Bronchial epithelial cell (primary cell): Measurements from ENCODE around the gene CCNL2. TPM values are rescaled to one million over a fixed set of nuclear protein-coding genes. Genes with fewer than 3 reads are reported as not detected.

ENCODE experiments used
- DNase-seq: peaks from one replicate; pipeline ENCODE4 v3.0.0-alpha.2; 2010; ENCODE audit warnings: low read depth
- FAIRE-seq: peaks from 2 replicates; lab custom pipeline; 2011; peaks lifted over from hg19 to GRCh38; lab: Jason Lieb, UNC
- H3K27me3 ChIP-seq: 2 replicates; pipeline ENCODE4 v1.5.1; 2011; ENCODE audit warnings: low read length; ENCODE audit not compliant: control insufficient read depth, insufficient read depth
- H3K36me3 ChIP-seq: 2 replicates; pipeline ENCODE4 v1.5.1; 2011; ENCODE audit warnings: low read length; ENCODE audit not compliant: control insufficient read depth, insufficient read depth
- H3K4me3 ChIP-seq: 2 replicates; pipeline ENCODE4 v1.5.1; 2011; ENCODE audit warnings: mild to moderate bottlenecking, low read depth, low read length, control low read depth
- CTCF ChIP-seq: IDR thresholded peaks from 2 replicates; pipeline ENCODE4 v1.5.1; 2011; ENCODE audit warnings: mild to moderate bottlenecking, moderate library complexity, low read length, control low read depth, inconsistent platforms; ENCODE audit not compliant: insufficient read depth, severe bottlenecking
- total RNA-seq: library from RNA; depleted of rRNA; stranded (reverse); fragments of >200 nt; gene quantifications from 2 replicates; pipeline ENCODE4 v1.2.1, GENCODE V29; 2014

CCNL2 gene
- total RNA-seq, 1 donor from 2014 or later, result 134 TPM

- no peak overlapping the region for H3K4me3 ChIP-seq
- DNase-seq (no peak), FAIRE-seq (no peak)
- no peaks in the 10 kb centered on the region for H3K27me3 ChIP-seq
- no peaks in the 10 kb centered on the region for H3K36me3 ChIP-seq
- TF ChIP-seq CTCF, result no peak
These were observed 37.7 kb downstream of the CCNL2 start for GRCh38 chr1:1361233-1361981.

GRCh38 chr1:1360506-1361169 lies 38.5 kb downstream of the CCNL2 start:
- no peaks in the 10 kb centered on the region for H3K27me3 ChIP-seq
- TF ChIP-seq CTCF, result no peak
- FAIRE-seq, result peak; percentile 97
- peak; percentile 66 for DNase-seq
- no peak overlapping the region for H3K4me3 ChIP-seq
- H3K36me3 ChIP-seq, result no peaks in the 10 kb centered on the region

- no peaks in the 10 kb centered on the region for H3K27me3 ChIP-seq
- FAIRE-seq (no peak), DNase-seq (no peak)
- no peaks in the 10 kb centered on the region for H3K36me3 ChIP-seq
- H3K4me3 ChIP-seq, result no peak overlapping the region
- TF ChIP-seq CTCF, result no peak
These were observed 39.3 kb downstream of the CCNL2 start for GRCh38 chr1:1359664-1360468.

GRCh38 chr1:1359308-1359663 lies 39.8 kb downstream of the CCNL2 start:
- Histone ChIP-seq H3K27me3 (no peaks in the 10 kb centered on the region), H3K36me3 (no peaks in the 10 kb centered on the region), H3K4me3 (no peak overlapping the region)
- TF ChIP-seq CTCF, result no peak
- DNase-seq, result no peak
- no peak for FAIRE-seq

- no peak for FAIRE-seq
- no peak for DNase-seq
- TF ChIP-seq CTCF, result no peak
- Histone ChIP-seq H3K36me3 (no peaks in the 10 kb centered on the region), H3K4me3 (no peak within 1 kb of the TSS), H3K27me3 (no peaks in the 10 kb centered on the region)
These were observed 40.5 kb downstream of the CCNL2 start, which contains the start of gene MXRA8 for GRCh38 chr1:1358433-1359271. Gene MXRA8, minus strand, starts transcription at chr1:1358555. Its CDS starts 51 bp downstream, at chr1:1358504.
